ENCODE results near the gene AIG1.

Gene AIG1

GRCh38 chr6:143112084-143112768, 51.5 kb downstream of the AIG1 start:
- H3K36me3 ChIP-seq, result no peaks in the 10 kb centered on the region
- no peak overlapping the region for H3K4me3 ChIP-seq (ENCODE audit: low read depth, low read length)
- H3K9me3 ChIP-seq (ENCODE audit: severe bottlenecking), result no peaks in the 10 kb centered on the region
- no peak overlapping the region for H3K27ac ChIP-seq
- no peaks in the 10 kb centered on the region for H3K27me3 ChIP-seq (ENCODE audit: insufficient read depth, low read depth, severe bottlenecking)
- no peak for TF ChIP-seq CTCF (IDR thresholded peaks at IDR 0.05; ENCODE audit: low read depth, low read length)
- DNase-seq, result no peak

GRCh38 chr6:143112837-143113236, 52.1 kb downstream of the AIG1 start:
- H3K27ac ChIP-seq, result no peak overlapping the region
- no peak overlapping the region for H3K4me3 ChIP-seq (ENCODE audit: low read depth, low read length)
- H3K36me3 ChIP-seq, result no peaks in the 10 kb centered on the region
- no peak for DNase-seq
- TF ChIP-seq CTCF (IDR thresholded peaks at IDR 0.05; ENCODE audit: low read depth, low read length), result no peak
- H3K9me3 ChIP-seq (ENCODE audit: severe bottlenecking), result no peaks in the 10 kb centered on the region
- no peaks in the 10 kb centered on the region for H3K27me3 ChIP-seq (ENCODE audit: insufficient read depth, low read depth, severe bottlenecking)

- no peak for DNase-seq
- peaks cover 4% of the 10 kb centered on the region for H3K9me3 ChIP-seq (ENCODE audit: severe bottlenecking)
- no peaks in the 10 kb centered on the region for H3K36me3 ChIP-seq
- no peak for TF ChIP-seq CTCF (IDR thresholded peaks at IDR 0.05; ENCODE audit: low read depth, low read length)
- no peak overlapping the region for H3K27ac ChIP-seq
- no peaks in the 10 kb centered on the region for H3K27me3 ChIP-seq (ENCODE audit: insufficient read depth, low read depth, severe bottlenecking)
- H3K4me3 ChIP-seq (ENCODE audit: low read depth, low read length), result no peak overlapping the region
Measured at GRCh38 chr6:143115728-143116127, 55.0 kb downstream of the AIG1 start.

- Histone ChIP-seq H3K27ac (no peak overlapping the region), H3K4me3 (ENCODE audit: low read depth, low read length) (no peak overlapping the region), H3K36me3 (no peaks in the 10 kb centered on the region), H3K27me3 (ENCODE audit: insufficient read depth, low read depth, severe bottlenecking) (no peaks in the 10 kb centered on the region), H3K9me3 (ENCODE audit: severe bottlenecking) (peaks cover 5% of the 10 kb centered on the region)
- no peak for DNase-seq
- TF ChIP-seq CTCF (IDR thresholded peaks at IDR 0.05; ENCODE audit: low read depth, low read length), result no peak
Measured at GRCh38 chr6:143117108-143117507, 56.4 kb downstream of the AIG1 start.

GRCh38 chr6:143119260-143119659, 58.6 kb downstream of the AIG1 start:
- H3K9me3 ChIP-seq (ENCODE audit: severe bottlenecking), result peaks cover 5% of the 10 kb centered on the region
- no peak for DNase-seq
- no peak overlapping the region for H3K4me3 ChIP-seq (ENCODE audit: low read depth, low read length)
- TF ChIP-seq CTCF (IDR thresholded peaks at IDR 0.05; ENCODE audit: low read depth, low read length), result no peak
- H3K36me3 ChIP-seq, result no peaks in the 10 kb centered on the region
- no peaks in the 10 kb centered on the region for H3K27me3 ChIP-seq (ENCODE audit: insufficient read depth, low read depth, severe bottlenecking)
- no peak overlapping the region for H3K27ac ChIP-seq

GRCh38 chr6:143123081-143123480, 62.4 kb downstream of the AIG1 start:
- Histone ChIP-seq H3K9me3 (ENCODE audit: severe bottlenecking) (peaks cover 5% of the 10 kb centered on the region), H3K27me3 (ENCODE audit: insufficient read depth, low read depth, severe bottlenecking) (no peaks in the 10 kb centered on the region), H3K27ac (no peak overlapping the region), H3K4me3 (ENCODE audit: low read depth, low read length) (no peak overlapping the region), H3K36me3 (no peaks in the 10 kb centered on the region)
- no peak for TF ChIP-seq CTCF (IDR thresholded peaks at IDR 0.05; ENCODE audit: low read depth, low read length)
- no peak for DNase-seq

All from WERI-Rb-1 (cell line).